Fibroblast of skin of back (primary cell): Measurements from ENCODE around the gene LRMDA.
A peak's percentile ranks its signal among the peaks of the same experiment; 100 is the strongest.

Experiments used
- DNase-seq: peaks from one replicate; pipeline ENCODE4 v3.0.0-alpha.2; 2013

LRMDA gene

DNA sequence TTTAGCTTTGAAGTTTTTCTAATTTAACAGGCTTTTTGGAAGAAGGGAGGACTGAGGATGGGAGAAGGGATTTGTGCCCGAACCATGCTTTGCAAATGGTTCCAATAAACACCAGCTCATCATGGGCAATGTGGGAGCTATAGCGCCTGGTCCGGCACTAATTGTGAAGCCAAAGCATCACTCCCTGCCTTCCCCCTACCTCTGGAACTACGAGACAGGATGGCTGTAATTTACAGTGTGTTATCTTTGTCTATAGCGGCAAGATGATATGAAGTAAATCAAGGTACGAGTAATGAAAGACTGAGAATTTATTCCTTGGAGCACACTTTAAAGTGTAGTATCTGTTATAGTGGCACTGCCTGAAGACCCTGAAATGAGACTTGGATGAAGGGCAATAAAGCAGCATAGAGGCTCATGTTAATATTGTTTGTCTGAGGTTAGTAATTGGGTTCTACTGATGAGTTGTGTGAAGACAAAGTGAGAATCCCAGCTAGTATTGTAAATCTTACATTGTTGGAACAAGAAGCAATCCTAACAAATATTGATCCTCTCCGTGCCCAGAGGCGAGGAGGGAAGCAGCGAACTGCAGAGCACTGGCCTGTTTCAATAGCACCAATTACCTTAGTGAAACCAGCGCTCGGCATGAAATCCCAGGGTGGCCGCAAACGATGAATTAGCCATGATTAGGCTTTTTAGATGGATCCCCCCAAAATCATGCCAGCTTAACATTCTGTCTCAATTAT is 507.1 kb downstream of the LRMDA start:
- no peak for DNase-seq

DNA sequence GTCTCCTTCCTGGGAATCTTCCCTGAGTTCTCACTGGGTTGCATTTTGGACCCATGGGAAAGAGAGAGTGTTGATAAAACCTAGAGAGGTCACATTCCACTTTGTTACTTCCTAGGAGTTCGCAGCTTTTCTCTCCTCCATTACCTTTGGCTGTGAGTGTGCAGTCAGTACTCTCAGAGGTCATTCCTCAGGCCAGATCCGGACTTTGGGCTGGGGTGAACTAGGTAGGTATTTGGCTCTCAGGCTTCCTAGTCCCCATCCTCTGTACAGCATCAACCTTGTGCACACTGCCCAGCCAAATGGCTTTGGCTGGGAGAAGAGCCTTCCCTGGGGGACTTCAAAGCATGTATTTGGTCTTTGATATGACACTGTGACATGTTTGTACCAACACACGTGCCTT is 508.1 kb downstream of the LRMDA start:
- DNase-seq: no peak

DNA sequence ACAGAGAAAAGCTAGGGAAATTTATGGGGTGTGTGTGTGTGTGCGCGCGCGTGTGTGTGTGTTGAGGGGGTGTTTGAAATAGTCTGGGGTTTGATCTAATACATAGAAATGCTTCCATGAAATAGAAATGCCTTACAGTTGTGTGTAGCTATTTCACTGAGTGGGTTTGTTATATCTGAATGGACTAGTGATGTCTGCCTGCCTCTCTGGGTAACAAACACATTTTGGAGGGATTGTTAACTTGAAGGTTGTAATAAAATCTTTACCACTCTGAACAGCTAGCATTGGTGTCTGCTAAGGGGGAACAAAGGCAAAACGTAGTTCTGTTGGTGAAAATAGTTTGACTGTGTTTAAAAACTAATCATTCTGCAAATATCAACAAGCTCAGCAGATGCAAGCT is 509.3 kb downstream of the LRMDA start:
- no peak for DNase-seq

DNA sequence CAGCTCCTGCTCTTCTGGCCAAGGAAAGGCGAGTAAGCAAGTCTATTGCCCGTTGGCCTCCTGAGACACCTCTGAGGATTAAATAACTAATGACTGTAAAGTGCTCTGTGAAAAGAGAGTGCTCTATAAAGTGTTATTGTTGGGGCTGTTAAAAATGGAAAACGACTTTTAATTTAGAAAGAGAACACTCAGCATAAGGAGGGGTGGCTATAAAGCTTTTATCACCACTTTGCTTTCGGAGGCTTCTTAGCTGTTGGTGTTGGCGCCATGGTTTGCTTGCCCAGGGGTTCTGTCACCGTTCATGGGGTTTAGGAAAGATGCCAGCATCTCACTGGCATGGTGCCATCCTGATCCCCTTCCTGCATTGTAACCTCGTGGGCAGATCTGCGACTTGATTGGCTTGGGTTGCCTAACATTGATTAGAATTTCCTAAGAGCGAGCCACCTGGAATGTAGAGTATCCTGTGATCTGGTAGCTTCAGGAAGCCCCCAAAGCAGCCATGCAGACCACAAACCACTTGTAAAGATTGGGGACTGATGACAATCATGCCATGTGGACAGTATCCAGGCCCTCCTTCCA is 509.9 kb downstream of the LRMDA start:
- DNase-seq: no peak

DNA sequence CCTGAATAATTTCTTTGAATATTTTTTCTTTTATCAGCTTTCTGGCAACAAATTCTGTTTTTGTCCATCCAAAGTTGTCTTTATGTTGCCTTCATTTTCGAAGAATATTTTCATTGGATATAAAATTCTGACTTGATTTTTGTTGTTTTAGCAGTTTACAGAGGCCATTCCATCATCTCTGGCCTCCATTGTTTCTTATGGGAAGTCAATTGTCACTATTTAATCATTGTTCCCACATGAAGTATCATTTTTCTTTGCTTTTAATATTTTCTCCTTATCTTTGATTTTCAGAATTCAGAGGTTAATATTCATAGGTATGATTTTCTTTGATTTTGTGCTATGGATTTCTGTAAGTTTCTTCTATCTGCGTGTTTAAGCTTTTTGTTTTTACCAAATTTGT is 512.6 kb downstream of the LRMDA start:
- DNase-seq: no peak

DNA sequence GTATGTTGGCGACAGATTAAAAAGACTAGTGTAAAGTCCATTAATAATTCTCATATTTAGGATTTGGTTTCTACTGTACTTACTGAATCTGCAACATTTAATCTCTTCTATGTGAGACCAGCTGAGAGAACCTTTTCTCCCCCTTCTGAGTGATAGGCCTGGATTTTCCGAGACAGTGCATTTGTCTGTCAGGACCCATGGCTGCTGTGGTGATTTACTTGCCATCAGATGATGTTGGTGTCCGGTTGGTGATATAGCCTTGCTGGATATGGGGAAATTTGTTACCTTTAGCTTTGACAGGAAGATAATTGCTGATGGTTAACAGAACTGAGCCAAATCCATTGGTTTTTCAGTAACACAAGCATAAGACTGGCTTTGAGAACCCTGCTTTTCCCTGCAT is 517.2 kb downstream of the LRMDA start:
- DNase-seq: no peak

DNA sequence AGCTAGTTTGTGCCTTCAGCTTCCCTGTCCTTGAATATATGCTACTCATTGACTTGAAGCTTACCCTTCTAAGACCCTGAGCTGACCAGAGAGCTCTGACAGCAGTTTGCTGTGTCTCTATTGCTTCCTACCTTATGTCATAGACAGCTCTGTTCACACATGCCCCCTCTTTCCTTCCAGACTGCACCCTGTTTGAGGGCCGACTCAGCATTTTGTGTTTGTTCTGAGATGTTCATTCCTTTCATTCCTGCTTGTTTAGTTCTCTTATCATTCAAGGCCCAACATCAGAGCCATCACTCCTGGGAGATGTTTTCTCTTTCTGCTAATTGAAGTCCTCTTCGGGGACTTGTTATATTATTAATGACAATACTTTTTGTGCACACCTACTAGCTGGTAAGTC is 518.9 kb downstream of the LRMDA start:
- peak; percentile 6 for DNase-seq

DNA sequence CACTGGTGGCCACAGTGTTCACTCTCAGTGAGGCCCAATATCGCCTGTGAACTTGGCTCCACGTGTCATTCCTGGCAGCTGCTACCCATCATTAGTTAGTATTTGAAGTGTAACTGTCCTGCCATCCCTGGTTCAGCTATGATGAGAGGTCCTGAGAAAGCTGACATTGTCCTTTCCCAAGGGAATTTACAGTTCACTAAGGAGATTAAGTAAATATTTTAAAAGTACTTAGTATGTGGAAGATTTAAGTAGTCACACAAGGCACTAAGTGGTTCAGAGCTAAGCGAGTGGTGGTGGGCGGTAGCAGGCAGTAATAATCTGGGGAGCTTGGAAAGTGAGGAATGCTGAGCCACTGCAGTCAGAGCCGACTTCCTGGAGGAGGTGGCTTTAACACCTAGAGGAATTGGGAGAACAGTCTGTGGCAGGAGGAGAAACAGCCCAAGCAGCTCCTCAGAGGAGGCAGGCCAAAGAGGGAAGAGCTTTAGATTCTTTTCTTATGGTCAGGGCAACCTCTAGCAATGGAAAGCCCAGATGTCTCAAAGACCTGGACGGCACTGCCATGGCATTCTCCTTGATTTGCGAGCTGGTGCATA is 519.7 kb downstream of the LRMDA start:
- DNase-seq: peak; percentile 40

DNA sequence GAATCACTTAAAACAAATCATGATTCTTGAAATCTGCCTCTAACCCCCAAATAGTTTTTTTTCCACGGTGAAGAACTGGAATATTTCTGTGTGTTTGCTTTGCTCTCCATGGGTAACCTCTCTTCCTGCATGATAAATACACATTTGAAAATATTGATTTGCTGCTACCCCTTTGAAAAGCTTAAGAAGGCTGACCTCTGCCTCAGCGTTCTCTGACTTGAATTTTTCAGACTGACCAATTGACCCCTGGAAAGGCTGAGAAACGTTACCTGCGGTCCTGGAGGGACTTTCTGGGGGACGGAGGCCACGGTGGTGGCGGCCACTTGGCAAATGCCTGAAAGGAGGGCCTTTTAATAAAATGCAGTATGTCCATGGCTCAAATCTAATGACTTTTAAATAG is 520.2 kb downstream of the LRMDA start:
- no peak for DNase-seq

DNA sequence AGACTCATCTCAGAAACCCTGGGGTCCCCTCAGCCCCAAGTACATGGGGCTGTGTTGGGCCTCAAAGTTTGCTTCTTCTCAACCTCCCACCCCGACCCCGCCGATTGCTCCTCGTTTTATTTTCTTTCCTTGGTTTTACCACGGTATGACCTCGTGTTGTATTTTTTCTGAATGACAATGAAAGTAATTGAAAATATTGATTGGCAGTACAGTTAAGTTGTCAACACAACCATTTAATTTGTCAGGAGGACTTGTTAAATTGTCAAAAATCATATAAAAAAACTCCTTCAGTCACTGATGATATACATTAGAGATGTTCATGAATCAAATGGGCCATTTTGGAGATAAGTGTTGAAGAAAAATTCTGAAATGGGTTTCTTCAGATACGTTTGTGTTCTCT is 520.7 kb downstream of the LRMDA start:
- no peak for DNase-seq

DNA sequence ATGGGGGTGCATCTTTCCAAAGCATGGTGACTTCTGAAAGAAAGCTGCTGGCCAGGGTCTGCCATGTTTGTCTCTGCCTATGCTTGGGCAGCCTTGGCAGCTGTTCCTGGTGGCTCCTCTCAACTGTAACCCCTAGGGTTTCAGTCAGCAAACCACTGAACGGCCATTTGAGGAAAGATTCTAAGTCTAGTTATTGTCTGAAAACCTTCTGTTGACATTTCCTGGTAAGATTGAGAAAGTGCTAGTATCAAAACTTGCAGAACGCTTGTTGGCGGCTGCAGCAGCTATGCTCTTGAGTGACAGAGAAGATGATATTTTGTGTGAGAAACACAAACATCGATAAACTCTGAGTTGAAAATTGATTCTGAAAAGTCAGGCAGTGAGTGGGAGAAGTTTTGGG is 523.1 kb downstream of the LRMDA start:
- no peak for DNase-seq

DNA sequence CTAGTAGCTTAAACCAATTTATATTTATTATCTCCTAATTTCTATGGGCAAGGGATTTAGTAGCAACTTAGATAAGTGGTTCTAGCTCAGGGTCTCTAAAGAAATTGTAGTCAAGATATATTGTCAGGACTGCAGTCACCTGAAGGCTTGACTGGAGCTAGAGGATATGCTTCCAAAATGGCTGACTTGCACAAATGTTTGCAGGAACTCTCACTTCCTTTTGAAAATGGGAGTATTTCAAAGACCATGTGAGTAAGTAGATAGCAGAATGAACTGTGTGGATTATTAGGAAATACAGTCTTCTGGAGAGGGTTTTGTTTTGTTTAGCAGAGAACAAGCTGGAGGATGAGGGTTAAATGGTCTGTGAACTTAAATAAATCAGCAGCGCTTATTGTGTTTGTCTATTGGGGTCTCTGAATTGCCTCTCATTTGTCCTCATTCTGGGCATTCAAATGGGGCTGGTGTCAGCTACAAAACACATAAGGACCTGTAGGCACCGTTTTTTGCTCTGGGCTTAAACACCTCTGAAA is 524.6 kb downstream of the LRMDA start:
- DNase-seq: no peak

DNA sequence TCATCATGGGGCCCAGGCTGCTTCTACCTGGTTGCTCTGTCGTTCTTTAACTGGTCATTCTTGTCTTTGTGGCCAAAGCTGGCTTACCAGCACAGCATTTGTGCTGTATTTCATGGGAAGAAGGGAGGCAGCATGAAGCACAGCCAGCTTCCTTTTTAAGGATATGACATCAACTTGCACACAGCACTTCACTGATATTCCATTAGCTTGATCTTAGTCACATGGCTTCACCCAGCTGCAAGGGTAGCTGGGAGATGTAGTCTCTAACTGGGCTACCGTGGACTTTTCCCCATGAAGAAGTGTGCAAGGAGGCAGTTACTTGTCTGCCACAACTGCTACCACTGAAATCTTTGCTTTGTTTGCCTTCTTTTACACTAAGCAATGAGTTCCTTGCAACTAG is 525.2 kb downstream of the LRMDA start:
- DNase-seq: peak; percentile 36

DNA sequence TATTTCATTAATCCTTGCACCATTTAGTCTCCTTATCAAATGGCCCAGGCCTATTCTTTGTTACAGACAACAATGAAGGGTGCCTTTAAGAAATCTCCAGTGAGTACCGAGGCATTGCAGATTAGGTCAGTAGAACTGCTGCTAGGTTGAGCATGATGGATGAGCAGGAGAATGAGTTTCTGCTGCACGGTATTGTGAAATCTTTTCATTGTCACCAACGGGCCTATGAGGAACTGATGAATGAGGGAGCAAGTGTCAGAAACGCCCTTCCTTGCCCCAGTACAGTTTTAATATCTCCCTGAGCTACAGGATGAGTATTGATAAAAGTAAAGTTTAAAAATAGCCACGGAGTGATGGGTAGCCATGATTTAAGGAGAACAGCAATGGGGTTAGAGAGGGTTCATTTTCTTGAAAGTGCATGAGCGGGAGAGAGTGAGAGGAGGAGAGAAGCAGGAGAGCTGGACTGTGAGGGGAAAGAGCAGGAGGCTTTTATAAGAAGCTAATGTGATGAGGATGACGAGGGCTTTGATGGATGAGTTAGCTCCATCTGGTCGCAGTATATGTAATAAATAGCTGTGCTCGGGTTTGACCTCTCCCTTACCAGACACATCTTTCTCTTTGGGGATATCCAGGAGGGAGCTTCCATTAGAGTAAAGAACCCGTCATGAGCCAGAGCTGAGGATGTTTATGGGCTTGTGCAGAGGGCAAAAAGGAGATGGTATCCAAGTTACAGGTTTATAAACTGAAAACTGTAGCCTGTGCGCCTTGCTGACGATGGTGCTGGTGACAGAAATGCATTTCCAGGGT is 526.1 kb downstream of the LRMDA start:
- no peak for DNase-seq

DNA sequence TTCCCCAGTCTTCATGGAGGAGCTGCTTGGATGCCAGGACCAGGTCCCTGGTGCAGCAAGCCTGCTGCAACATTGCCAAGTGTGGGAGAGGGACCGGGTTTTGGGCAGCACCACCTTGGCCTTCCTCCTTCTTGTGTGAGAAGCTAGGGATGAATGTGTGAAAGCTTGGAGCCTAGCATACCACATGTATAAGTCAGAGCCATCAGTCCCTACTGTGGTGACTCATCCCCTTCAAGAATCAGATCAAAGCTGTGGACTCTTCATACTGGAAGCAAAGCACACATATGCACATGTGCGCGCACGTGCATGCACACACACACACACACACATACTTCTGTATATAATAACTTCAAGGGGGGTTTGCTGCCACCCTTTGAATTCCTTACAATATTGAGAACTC is 527.8 kb downstream of the LRMDA start:
- peak; percentile 97 for DNase-seq

DNA sequence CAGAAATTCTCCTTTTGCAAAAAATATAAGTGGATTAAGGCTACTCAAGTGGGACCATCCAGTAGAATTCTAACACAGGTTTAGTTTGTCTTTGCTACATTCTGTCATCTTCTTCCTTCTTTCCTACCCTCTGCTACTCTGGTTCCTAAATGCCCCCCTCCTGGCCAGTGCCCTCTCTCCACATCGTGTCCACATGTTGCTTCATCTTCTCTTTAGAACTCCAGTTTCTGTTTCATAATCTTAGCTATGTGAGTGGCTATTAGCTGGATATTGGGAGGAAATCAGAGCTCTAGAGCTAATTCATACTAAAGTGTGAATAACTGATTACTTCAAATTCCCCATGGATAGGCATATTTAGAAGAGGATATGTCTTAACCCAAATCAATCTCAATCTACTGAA is 528.5 kb downstream of the LRMDA start:
- no peak for DNase-seq

DNA sequence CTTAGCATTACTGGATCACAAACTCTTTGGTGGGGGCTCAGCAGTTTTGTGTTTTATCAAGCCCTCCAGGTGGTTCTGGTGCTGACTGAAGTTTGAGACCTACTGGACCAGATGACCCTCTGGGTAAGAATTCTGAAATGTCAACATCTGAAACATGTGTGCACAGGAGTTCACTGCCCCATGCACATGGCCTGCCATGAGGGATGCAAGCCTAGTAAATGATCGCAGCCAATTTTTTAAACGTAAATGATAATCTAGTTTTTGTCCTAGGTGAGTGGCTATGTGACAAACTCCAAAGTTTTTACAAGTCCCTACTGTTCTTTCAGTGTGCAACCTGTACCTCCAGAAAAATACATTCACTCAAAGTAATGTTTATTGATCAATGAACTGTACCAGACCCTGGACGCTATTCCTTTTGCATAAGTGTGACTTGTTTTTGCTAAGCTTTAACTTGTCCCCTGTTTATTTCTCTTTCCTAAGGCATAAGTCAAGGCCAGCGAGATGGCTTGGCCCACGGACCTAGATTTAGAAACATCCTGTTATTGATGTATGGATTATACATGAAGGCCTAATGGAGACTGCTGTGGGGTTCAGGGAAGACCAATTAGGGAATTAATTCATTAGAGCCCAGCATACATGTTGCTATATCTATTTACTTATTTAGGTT is 531.1 kb downstream of the LRMDA start:
- DNase-seq: no peak

DNA sequence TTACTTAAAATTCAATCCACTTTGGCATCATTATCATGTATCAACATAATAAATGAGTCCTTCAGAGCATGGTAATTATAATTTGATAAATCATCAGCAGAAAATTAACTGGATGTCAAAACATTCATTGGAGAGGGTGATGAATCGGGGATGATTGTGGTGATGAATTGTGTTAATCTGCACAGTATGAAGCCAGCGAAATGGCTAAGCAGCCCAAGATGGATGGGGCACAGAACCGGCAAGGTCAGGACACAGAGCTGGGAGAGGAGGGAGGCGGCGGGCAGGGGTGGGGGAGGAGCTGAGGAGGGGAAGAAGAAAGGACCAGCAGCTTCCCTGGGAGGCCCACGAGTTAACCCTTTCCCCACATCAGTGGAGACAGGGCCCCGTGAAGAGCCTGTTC is 536.1 kb downstream of the LRMDA start:
- no peak for DNase-seq

DNA sequence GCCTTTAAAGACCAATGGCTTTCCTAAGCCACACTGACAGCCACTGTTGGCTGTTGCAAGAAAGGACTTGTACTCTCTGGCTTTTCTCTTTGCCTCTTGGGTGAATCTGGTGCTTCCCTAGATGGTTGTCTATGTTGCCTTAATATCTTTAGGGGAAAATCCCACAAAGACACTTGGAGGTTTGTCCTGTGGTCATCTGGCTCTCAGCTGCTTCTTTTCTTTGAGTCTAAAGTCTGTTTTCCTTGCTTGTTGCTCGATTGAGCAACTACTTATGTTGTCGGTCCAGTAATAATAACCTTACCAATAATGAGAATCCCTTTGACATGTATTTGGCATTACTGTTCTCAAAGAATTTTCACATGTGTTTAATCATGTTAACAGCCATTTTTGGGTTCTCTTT is 537.6 kb downstream of the LRMDA start:
- no peak for DNase-seq

DNA sequence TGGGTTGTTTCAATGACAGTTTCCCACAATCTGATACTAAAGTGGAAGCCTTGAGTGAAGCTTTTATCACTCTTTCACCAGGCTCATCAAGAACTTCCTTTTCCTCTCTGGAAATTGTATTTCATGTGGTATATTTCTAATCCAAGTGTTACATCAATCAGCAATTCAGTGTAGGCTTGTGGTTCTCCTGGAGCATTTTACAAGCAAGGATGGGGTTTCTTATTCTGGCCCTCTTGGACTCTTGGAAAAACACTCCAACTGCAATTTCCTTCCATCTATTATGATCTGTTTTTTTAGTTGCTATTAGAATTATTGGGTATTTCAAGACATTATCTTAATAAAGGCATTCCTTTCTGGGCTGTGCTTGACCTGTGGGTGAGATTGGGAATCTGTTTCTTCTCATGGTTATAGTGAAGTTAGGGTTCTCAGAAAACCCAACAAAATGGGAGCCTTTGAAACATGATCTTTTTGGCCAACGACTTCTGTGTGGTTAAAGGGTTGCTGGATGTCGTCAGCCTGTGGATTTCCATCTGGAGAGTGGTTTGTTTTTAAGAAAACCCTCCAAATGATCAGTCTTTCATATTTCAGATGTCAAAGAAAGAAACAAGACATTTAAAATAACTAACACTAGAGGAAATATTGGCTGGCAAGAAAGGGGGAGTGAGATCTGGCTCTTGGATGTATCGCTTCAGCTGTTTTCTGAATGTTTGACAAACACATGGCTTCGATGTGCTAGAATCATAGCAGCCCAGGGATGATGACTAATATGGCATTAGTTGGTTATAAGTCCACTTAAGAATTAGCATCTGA is 540.2 kb downstream of the LRMDA start:
- DNase-seq: peak; percentile 51

DNA sequence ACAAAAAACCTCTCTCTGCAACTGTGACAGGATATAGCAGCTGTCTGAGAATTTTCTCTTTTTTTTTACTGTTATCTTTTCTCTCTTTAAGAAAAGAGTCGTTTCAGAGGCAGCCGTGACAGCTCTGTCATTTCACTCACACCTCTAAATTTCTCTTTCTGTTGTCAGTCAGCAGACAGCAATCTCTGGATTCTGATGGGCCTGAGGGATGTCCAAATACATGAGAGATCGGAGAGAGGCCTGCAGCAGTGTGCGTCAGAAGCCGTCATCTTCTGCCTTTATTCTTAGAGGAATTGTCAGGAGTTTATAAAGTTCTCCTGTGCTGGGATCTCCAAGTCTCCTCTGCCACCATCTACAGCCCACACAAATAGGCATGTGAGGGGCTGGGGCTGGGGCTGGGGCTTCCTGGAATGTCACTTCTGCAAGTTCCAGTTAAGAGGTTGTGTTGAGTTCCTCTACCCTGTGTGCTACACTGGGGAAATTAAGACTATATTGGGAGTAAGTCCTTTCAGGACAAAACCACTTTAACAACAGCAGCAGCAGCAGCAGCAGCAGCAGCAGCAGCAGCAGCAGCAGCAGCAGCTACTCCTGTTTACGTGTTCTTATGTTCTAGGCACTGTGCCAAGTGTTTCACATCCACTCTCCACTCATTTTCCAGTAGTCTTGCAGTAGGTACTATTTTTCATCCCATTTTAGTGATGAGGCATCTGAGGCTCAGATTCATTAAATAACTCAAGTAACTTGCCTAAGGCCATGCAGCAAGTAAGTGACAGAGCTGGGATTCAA is 541.3 kb downstream of the LRMDA start:
- peak; percentile 44 for DNase-seq
